Osteoblast (primary cell): ENCODE data around the gene TRAM2. TPM values are rescaled to one million over a fixed set of nuclear protein-coding genes. Genes with fewer than 3 reads are reported as not detected.

Experiments
- DNase-seq: peaks from one replicate; pipeline ENCODE4 v3.0.0; 2011; ENCODE audit warnings: low spot score, mixed read lengths; ENCODE audit not compliant: insufficient read length; ENCODE audit errors: missing footprints
- H2AFZ ChIP-seq: 2 replicates; pipeline ENCODE4 v1.6.0; 2011; ENCODE audit warnings: mild to moderate bottlenecking, low read length
- H3K27ac ChIP-seq: 2 replicates; pipeline ENCODE4 v1.5.1; 2011; ENCODE audit warnings: mild to moderate bottlenecking, low read depth, low read length, moderate library complexity
- H3K27me3 ChIP-seq: 2 replicates; pipeline ENCODE4 v1.6.0; 2012; ENCODE audit warnings: mild to moderate bottlenecking, control low read depth, inconsistent platforms, low read length, moderate library complexity; ENCODE audit not compliant: insufficient read depth
- H3K36me3 ChIP-seq: 2 replicates; pipeline ENCODE4 v1.5.1; 2011; ENCODE audit warnings: mild to moderate bottlenecking, low read length, control low read depth, moderate library complexity; ENCODE audit not compliant: insufficient read depth
- H3K4me1 ChIP-seq: 2 replicates; pipeline ENCODE4 v1.5.1; 2011; ENCODE audit warnings: mild to moderate bottlenecking, low read length, control low read depth, moderate library complexity; ENCODE audit not compliant: insufficient read depth
- H3K4me2 ChIP-seq: 2 replicates; pipeline ENCODE4 v1.6.0; 2011; ENCODE audit warnings: mild to moderate bottlenecking, low read length; ENCODE audit not compliant: insufficient read depth
- H3K4me3 ChIP-seq: fragments of 200-600 bp; sonication (generic); 3 replicates; pipeline ENCODE4 v1.5.1; 2012; ENCODE audit warnings: mild to moderate bottlenecking, low read length, inconsistent platforms; ENCODE audit not compliant: insufficient read depth
- H3K79me2 ChIP-seq: 2 replicates; pipeline ENCODE4 v1.6.0; 2012; ENCODE audit warnings: mild to moderate bottlenecking, low read length, control low read depth, inconsistent platforms; ENCODE audit not compliant: insufficient read depth
- H3K9me3 ChIP-seq: 2 replicates; pipeline ENCODE4 v1.5.1; 2011; ENCODE audit warnings: low read depth, low read length, control low read depth
- H4K20me1 ChIP-seq: 2 replicates; pipeline ENCODE4 v1.6.0; 2012; ENCODE audit warnings: mild to moderate bottlenecking, low read length, control low read depth; ENCODE audit not compliant: insufficient read depth
- total RNA-seq: library from RNA; depleted of rRNA; stranded (reverse); fragments of >200 nt; gene quantifications from 2 replicates; pipeline ENCODE4 v1.2.3, GENCODE V29; 2012
- TF ChIP-seq, protein P1 (sequence below): IDR thresholded peaks from 2 replicates; pipeline ENCODE4 v1.5.1; 2011; ENCODE audit warnings: mild to moderate bottlenecking, low read depth, low read length, moderate library complexity; ENCODE audit errors: extremely low read depth

Gene TRAM2
- total RNA-seq, 1 donor, result 155 TPM

- no peaks in the 10 kb centered on the region for H4K20me1 ChIP-seq
- H3K36me3 ChIP-seq, result peaks cover 80% of the 10 kb centered on the region
- no peaks in the 10 kb centered on the region for H3K27me3 ChIP-seq
- H2AFZ ChIP-seq, result no peak overlapping the region
- TF ChIP-seq, protein P1, sequence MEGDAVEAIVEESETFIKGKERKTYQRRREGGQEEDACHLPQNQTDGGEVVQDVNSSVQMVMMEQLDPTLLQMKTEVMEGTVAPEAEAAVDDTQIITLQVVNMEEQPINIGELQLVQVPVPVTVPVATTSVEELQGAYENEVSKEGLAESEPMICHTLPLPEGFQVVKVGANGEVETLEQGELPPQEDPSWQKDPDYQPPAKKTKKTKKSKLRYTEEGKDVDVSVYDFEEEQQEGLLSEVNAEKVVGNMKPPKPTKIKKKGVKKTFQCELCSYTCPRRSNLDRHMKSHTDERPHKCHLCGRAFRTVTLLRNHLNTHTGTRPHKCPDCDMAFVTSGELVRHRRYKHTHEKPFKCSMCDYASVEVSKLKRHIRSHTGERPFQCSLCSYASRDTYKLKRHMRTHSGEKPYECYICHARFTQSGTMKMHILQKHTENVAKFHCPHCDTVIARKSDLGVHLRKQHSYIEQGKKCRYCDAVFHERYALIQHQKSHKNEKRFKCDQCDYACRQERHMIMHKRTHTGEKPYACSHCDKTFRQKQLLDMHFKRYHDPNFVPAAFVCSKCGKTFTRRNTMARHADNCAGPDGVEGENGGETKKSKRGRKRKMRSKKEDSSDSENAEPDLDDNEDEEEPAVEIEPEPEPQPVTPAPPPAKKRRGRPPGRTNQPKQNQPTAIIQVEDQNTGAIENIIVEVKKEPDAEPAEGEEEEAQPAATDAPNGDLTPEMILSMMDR, result no peak
- DNase-seq, result no peak
- no peak overlapping the region for H3K4me3 ChIP-seq
- H3K4me1 ChIP-seq, result peaks cover 98% of the 10 kb centered on the region
- peak overlapping the region; percentile 94 for H3K27ac ChIP-seq
- H3K4me2 ChIP-seq, result no peak overlapping the region
- no peaks in the 10 kb centered on the region for H3K9me3 ChIP-seq
- peaks cover 39% of the 10 kb centered on the region for H3K79me2 ChIP-seq
Measured at GRCh38 chr6:52513464-52513863, 63.4 kb downstream of the TRAM2 start.

DNA sequence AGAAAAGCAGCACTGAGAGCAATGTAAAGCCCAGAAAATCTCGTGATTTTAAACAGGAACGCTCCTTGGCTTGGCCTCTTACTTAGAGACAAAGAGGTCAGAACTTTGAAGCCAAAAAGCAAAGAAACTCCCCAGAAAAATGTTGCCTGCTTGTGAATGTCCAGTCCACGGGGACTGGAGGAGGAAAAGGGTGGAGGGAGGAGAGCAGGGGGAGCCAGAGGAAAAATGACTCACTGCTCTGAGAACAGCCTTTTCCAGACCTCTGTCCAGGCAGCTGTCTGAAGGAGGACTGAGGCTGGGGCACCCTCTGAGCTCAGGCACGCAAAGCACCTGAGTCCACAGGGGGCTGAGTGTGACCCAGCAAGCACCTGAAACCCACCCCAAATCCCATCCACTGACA, 64.7 kb downstream of the TRAM2 start:
- Histone ChIP-seq H3K27me3 (no peaks in the 10 kb centered on the region), H3K4me2 (peak overlapping the region; percentile 34), H4K20me1 (no peaks in the 10 kb centered on the region), H3K4me1 (peaks cover 97% of the 10 kb centered on the region), H3K27ac (peak overlapping the region; percentile 94), H3K4me3 (no peak overlapping the region), H3K36me3 (peaks cover 85% of the 10 kb centered on the region), H3K79me2 (peaks cover 35% of the 10 kb centered on the region), H3K9me3 (no peaks in the 10 kb centered on the region), H2AFZ (no peak overlapping the region)
- peak; percentile 89 for DNase-seq
- TF ChIP-seq, protein P1, result no peak

GRCh38 chr6:52511572-52512151, 65.2 kb downstream of the TRAM2 start:
- Histone ChIP-seq H3K4me3 (no peak overlapping the region), H2AFZ (no peak overlapping the region)

GRCh38 chr6:52511163-52511562, 65.7 kb downstream of the TRAM2 start:
- Histone ChIP-seq H3K36me3 (peaks cover 85% of the 10 kb centered on the region), H3K27me3 (no peaks in the 10 kb centered on the region), H3K4me3 (no peak overlapping the region), H3K27ac (peak overlapping the region; percentile 94), H3K79me2 (peaks cover 31% of the 10 kb centered on the region), H3K4me1 (peaks cover 87% of the 10 kb centered on the region), H4K20me1 (no peaks in the 10 kb centered on the region), H3K9me3 (no peaks in the 10 kb centered on the region), H2AFZ (no peak overlapping the region), H3K4me2 (peak overlapping the region; percentile 34)
- TF ChIP-seq, protein P1, result no peak
- DNase-seq, result no peak

More at GRCh38 chr6:52511572-52512151, 65.2 kb downstream of the TRAM2 start:
- peak overlapping the region; percentile 34 for H3K4me2 ChIP-seq
- H3K79me2 ChIP-seq, result peaks cover 34% of the 10 kb centered on the region
- H3K27ac ChIP-seq, result peak overlapping the region; percentile 94
- peaks cover 92% of the 10 kb centered on the region for H3K4me1 ChIP-seq
- TF ChIP-seq, protein P1, result no peak
- no peaks in the 10 kb centered on the region for H4K20me1 ChIP-seq
- H3K36me3 ChIP-seq, result peaks cover 85% of the 10 kb centered on the region
- no peaks in the 10 kb centered on the region for H3K27me3 ChIP-seq
- no peak for DNase-seq
- no peaks in the 10 kb centered on the region for H3K9me3 ChIP-seq
